Measurements from ENCODE around the gene IQCK.
A peak's percentile ranks its signal among the peaks of the same experiment; 100 is the strongest.

The IQCK gene

DNA sequence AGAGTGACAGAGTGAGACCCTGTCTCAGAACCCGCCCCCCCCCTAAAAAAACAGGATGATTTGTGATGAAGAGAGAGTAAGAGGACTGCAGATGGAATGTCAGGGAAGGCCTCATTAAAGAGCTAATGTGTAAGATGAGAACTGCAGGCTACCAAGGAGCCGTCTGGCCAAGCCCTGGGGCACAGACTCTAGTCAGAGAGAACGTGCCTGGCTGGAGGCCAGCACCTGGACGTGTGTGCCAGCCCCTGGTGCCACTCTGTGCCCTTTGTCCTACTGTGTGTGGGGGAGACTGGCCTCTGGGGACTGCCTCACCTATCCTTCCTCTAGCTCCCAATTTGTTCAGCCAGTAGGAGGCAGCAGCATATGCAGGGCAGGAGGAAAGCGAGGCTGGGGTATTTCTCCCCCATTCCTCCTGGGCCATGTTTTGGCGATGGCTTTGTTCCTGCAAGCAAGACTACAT, 37.2 kb upstream of the IQCK start:
- TF ChIP-seq NFIC (IDR thresholded peaks at IDR 0.05), result peak; percentile 58
- no peak for TF ChIP-seq ZBTB7A (IDR thresholded peaks at IDR 0.05; ENCODE audit: low read depth)
- TF ChIP-seq CEBPB (IDR thresholded peaks at IDR 0.05), result no peak
- TF ChIP-seq RAD21 (IDR thresholded peaks at IDR 0.05; ENCODE audit: low read depth), result peak; percentile 27; the same call in 1 of the 2 replicates

DNA sequence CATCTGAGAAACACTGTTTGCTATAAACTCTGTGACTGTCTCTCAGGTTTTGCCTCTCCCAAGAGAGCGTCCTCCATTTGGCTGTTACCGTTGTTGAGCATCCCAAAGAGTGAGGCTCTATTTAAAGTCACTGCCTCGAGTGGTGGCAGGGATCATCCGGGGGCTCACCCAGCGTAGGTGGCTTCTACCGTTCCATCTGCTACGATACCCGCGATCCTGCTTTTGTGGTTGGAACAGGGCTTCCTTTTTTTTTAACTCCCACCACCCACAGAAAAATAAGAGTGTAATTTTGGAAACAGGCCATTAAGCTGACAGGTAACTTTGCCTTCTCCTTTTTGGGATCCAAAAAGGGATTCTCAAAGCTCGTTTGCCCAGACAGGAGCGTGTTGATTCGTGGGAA, 36.4 kb upstream of the IQCK start:
- TF ChIP-seq EGR1 (IDR thresholded peaks at IDR 0.05) (no peak), TCF12 (IDR thresholded peaks at IDR 0.05; ENCODE audit: low read depth) (no peak), CREB1 (IDR thresholded peaks at IDR 0.05; ENCODE audit: low read depth) (no peak), MAX (IDR thresholded peaks at IDR 0.05) (no peak)

GRCh38 chr16:19683453-19684236, 34.4 kb upstream of the IQCK start:
- no peak for TF ChIP-seq ZBTB7A (IDR thresholded peaks at IDR 0.05; ENCODE audit: low read depth)
- TF ChIP-seq CREB1 (IDR thresholded peaks at IDR 0.05; ENCODE audit: low read depth), result no peak
- no peak for TF ChIP-seq REST (IDR thresholded peaks at IDR 0.05; ENCODE audit: low read depth)
- TF ChIP-seq TAF1 (IDR thresholded peaks at IDR 0.05; ENCODE audit: low read depth), result no peak
- no peak for TF ChIP-seq MAX (IDR thresholded peaks at IDR 0.05)
- no peak for TF ChIP-seq EGR1 (IDR thresholded peaks at IDR 0.05)

- no peak for TF ChIP-seq FOXM1 (IDR thresholded peaks at IDR 0.05; ENCODE audit: borderline replicate concordance, low read depth)
- TF ChIP-seq YY1 (IDR thresholded peaks at IDR 0.05; ENCODE audit: low read depth), result no peak
- no peak for TF ChIP-seq MAX (IDR thresholded peaks at IDR 0.05)
- TF ChIP-seq EGR1 (IDR thresholded peaks at IDR 0.05), result no peak
- TF ChIP-seq ZBTB7A (IDR thresholded peaks at IDR 0.05; ENCODE audit: low read depth), result no peak
- no peak for TF ChIP-seq CREB1 (IDR thresholded peaks at IDR 0.05; ENCODE audit: low read depth)
- no peak for TF ChIP-seq TAF1 (IDR thresholded peaks at IDR 0.05; ENCODE audit: low read depth)
- TF ChIP-seq TEAD4 (IDR thresholded peaks at IDR 0.05), result no peak
- TF ChIP-seq RAD21 (IDR thresholded peaks at IDR 0.05; ENCODE audit: low read depth), result no peak
- no peak for TF ChIP-seq USF1 (IDR thresholded peaks at IDR 0.05)
- TF ChIP-seq CEBPB (IDR thresholded peaks at IDR 0.05), result no peak
- no peak for TF ChIP-seq EP300 (IDR thresholded peaks at IDR 0.05; ENCODE audit: borderline replicate concordance)
- no peak for TF ChIP-seq NFIC (IDR thresholded peaks at IDR 0.05)
- no peak for TF ChIP-seq TCF12 (IDR thresholded peaks at IDR 0.05; ENCODE audit: low read depth)
- TF ChIP-seq REST (IDR thresholded peaks at IDR 0.05; ENCODE audit: low read depth), result no peak
These were observed 32.9 kb upstream of the IQCK start for GRCh38 chr16:19685176-19685575.

DNA sequence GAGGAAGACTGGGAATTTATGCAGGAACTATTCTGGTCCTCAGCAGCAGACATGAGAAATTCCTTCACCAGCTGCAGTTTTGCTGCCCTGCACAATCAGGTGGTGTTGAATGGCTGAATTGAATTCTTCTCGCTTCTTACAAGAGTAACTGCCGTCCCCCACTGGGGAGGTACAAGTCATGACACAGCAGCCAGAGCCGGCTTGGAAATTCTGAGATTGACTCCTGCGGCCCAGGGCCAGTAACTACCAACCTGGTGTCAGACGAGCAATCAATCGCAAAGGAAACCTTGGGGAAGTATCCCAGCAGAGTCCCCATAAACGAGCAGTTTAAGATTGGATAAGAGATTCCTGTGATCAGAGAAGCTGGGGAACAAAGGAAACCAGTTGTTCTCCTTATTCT, 30.8 kb upstream of the IQCK start:
- TF ChIP-seq CEBPB (IDR thresholded peaks at IDR 0.05) (no peak), TAF1 (IDR thresholded peaks at IDR 0.05; ENCODE audit: low read depth) (no peak), ZBTB7A (IDR thresholded peaks at IDR 0.05; ENCODE audit: low read depth) (no peak), NFIC (IDR thresholded peaks at IDR 0.05) (no peak)

DNA sequence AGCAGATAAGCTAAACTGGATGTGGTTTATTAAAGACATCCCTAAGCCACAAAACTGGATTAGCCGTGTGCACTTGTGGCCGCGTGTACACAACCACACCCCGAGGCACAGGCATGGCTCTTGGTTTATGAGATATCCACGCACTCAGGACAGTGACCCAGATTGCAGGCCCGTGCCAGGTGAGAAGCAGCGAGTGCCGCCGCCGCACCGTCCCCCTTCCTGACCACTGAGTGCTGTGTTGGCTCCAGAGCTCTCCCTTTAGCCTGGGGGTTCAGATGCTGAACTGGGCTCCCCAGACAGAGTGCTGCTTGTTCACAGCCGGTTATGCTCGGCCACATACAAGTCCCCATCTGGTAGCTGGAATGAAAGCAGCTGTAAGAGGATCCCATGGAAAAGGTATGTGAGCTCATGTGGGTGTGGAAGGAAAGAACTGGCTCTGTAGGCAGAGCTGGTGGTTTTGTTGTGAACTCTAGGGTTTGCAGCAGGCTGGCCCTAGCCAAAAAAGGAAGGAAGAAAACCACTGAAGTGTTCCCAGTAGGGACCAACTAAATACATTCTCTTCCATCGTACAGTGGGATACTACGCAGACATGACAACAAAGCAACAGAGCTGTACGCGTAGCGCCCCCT, 29.6 kb upstream of the IQCK start:
- no peak for TF ChIP-seq TCF12 (IDR thresholded peaks at IDR 0.05; ENCODE audit: low read depth)
- TF ChIP-seq FOXM1 (IDR thresholded peaks at IDR 0.05; ENCODE audit: borderline replicate concordance, low read depth), result no peak
- no peak for TF ChIP-seq CREB1 (IDR thresholded peaks at IDR 0.05; ENCODE audit: low read depth)
- no peak for TF ChIP-seq EP300 (IDR thresholded peaks at IDR 0.05; ENCODE audit: borderline replicate concordance)
- TF ChIP-seq EGR1 (IDR thresholded peaks at IDR 0.05), result no peak
- TF ChIP-seq REST (IDR thresholded peaks at IDR 0.05; ENCODE audit: low read depth), result no peak
- no peak for TF ChIP-seq TAF1 (IDR thresholded peaks at IDR 0.05; ENCODE audit: low read depth)
- TF ChIP-seq TEAD4 (IDR thresholded peaks at IDR 0.05), result no peak
- TF ChIP-seq USF1 (IDR thresholded peaks at IDR 0.05), result no peak
- no peak for TF ChIP-seq CEBPB (IDR thresholded peaks at IDR 0.05)
- no peak for TF ChIP-seq RAD21 (IDR thresholded peaks at IDR 0.05; ENCODE audit: low read depth)
- no peak for TF ChIP-seq ZBTB7A (IDR thresholded peaks at IDR 0.05; ENCODE audit: low read depth)
- no peak for TF ChIP-seq NFIC (IDR thresholded peaks at IDR 0.05)

Data from Ishikawa (cell line).